ENCODE results near the gene SDR9C7.

SDR9C7 gene

GRCh38 chr12:56885316-56885715, 48.9 kb downstream of the SDR9C7 start:
- TF ChIP-seq TAF1 (IDR thresholded peaks at IDR 0.05; ENCODE audit: borderline replicate concordance, insufficient read depth, low read length) (no peak), REST (IDR thresholded peaks at IDR 0.05; ENCODE audit: insufficient read depth in 1 of 2, low read depth in 2 of 2, low read length in 2 of 2) (no peak), FOXP2 (optimal IDR thresholded peaks at IDR 0.05; ENCODE audit: borderline replicate concordance, extremely low read depth, extremely low read length, insufficient read depth) (no peak), POLR2AphosphoS5 (IDR thresholded peaks at IDR 0.05; ENCODE audit: low read depth, low read length) (no peak), SIN3A (IDR thresholded peaks at IDR 0.05; ENCODE audit: borderline replicate concordance, insufficient read depth, low read length) (no peak)

GRCh38 chr12:56884421-56884820, 49.8 kb downstream of the SDR9C7 start:
- TF ChIP-seq TAF1 (IDR thresholded peaks at IDR 0.05; ENCODE audit: borderline replicate concordance, insufficient read depth, low read length) = no peak
- TF ChIP-seq REST (IDR thresholded peaks at IDR 0.05; ENCODE audit: insufficient read depth in 1 of 2, low read depth in 2 of 2, low read length in 2 of 2) = no peak
- TF ChIP-seq POLR2AphosphoS5 (IDR thresholded peaks at IDR 0.05; ENCODE audit: low read depth, low read length) = no peak
- TF ChIP-seq SIN3A (IDR thresholded peaks at IDR 0.05; ENCODE audit: borderline replicate concordance, insufficient read depth, low read length) = no peak
- TF ChIP-seq FOXP2 (optimal IDR thresholded peaks at IDR 0.05; ENCODE audit: borderline replicate concordance, extremely low read depth, extremely low read length, insufficient read depth) = no peak

GRCh38 chr12:56880125-56880992, 53.8 kb downstream of the SDR9C7 start:
- no peak for TF ChIP-seq TAF1 (IDR thresholded peaks at IDR 0.05; ENCODE audit: borderline replicate concordance, insufficient read depth, low read length)
- no peak for TF ChIP-seq FOXP2 (optimal IDR thresholded peaks at IDR 0.05; ENCODE audit: borderline replicate concordance, extremely low read depth, extremely low read length, insufficient read depth)
- TF ChIP-seq SIN3A (IDR thresholded peaks at IDR 0.05; ENCODE audit: borderline replicate concordance, insufficient read depth, low read length) = no peak
- no peak for TF ChIP-seq POLR2AphosphoS5 (IDR thresholded peaks at IDR 0.05; ENCODE audit: low read depth, low read length)
- TF ChIP-seq REST (IDR thresholded peaks at IDR 0.05; ENCODE audit: insufficient read depth in 1 of 2, low read depth in 2 of 2, low read length in 2 of 2) = no peak

DNA sequence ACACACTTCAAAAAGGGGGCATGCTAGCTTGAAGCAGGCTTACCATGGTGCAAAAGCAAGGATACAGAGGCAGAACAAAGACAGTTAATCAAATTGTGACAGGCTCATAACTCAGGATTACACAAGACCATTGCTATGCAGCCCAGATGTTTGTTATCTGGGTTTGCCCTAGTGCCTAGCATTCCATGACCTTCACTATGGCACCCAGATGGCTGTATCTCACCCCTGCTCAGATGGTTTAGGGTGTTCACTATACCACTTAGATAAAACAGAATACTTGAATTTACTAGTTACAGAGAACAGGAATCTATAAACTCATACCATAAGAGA, 56.2 kb downstream of the SDR9C7 start:
- TF ChIP-seq FOXP2 (optimal IDR thresholded peaks at IDR 0.05; ENCODE audit: borderline replicate concordance, extremely low read depth, extremely low read length, insufficient read depth) = no peak
- no peak for TF ChIP-seq SIN3A (IDR thresholded peaks at IDR 0.05; ENCODE audit: borderline replicate concordance, insufficient read depth, low read length)
- no peak for TF ChIP-seq POLR2AphosphoS5 (IDR thresholded peaks at IDR 0.05; ENCODE audit: low read depth, low read length)
- TF ChIP-seq TAF1 (IDR thresholded peaks at IDR 0.05; ENCODE audit: borderline replicate concordance, insufficient read depth, low read length) = no peak
- TF ChIP-seq REST (IDR thresholded peaks at IDR 0.05; ENCODE audit: insufficient read depth in 1 of 2, low read depth in 2 of 2, low read length in 2 of 2) = no peak
